Panc1 (cell line): ENCODE measurements around the gene PDE4B. TPM values are rescaled to one million over a fixed set of nuclear protein-coding genes. Genes with fewer than 3 reads are reported as not detected.

Experiments
- ATAC-seq: fragments of 200-7000 bp; cut with Tn5 transposase; 2 replicates; pipeline ENCODE4 v1.9.1; 2020; ENCODE audit warnings: mild to moderate bottlenecking, moderate library complexity
- BruUV-seq: library from RNA; stranded (reverse); fragments of 400-500 nt; replicated peaks from 2 replicates; lab custom pipeline; 2021; lab: Mats Ljungman, UMichigan
- CTCF ChIA-PET: fragments of 300-600 bp; sonication (Branson Sonifier 250); formaldehyde crosslinking; loops from one replicate; lab custom pipeline; 2022; ENCODE audit warnings: antibody characterized with exemption; lab: Charles Lee
- POLR2A ChIA-PET: fragments of 300-600 bp; sonication (Branson Sonifier 250); formaldehyde crosslinking; loops from one replicate; lab custom pipeline; 2022; ENCODE audit warnings: antibody characterized with exemption; lab: Charles Lee
- DNase-seq: peaks from one replicate; pipeline ENCODE4 v3.0.0-alpha.2; 2010; ENCODE audit warnings: low read depth, low spot score
- H3K27ac ChIP-seq: 2 replicates; pipeline ENCODE4 v1.5.1; 2011; ENCODE audit warnings: mild to moderate bottlenecking, low read length, inconsistent platforms
- H3K27me3 ChIP-seq: fragments of 200-500 bp; sonication (Bioruptor generic); 2 replicates; pipeline ENCODE4 v1.6.0; 2014; ENCODE audit warnings: low read length, inconsistent platforms; ENCODE audit not compliant: control insufficient read depth, insufficient read depth
- H3K36me3 ChIP-seq: fragments of 200-500 bp; sonication (Bioruptor generic); 2 replicates; pipeline ENCODE4 v1.5.1; 2014; ENCODE audit warnings: inconsistent platforms, mild to moderate bottlenecking, low read length, moderate library complexity; ENCODE audit not compliant: control insufficient read depth, insufficient read depth
- H3K4me1 ChIP-seq: 2 replicates; pipeline ENCODE4 v1.5.1; 2011; ENCODE audit warnings: inconsistent platforms, mild to moderate bottlenecking, low read length, moderate library complexity; ENCODE audit not compliant: control insufficient read depth, insufficient read depth
- H3K4me3 ChIP-seq, 2 experiments: 2 replicates each; pipeline ENCODE4 v1.5.1; 2011 to 2012; ENCODE audit warnings: low read depth in 2 of 2, low read length in 2 of 2, mild to moderate bottlenecking in 2 of 2, inconsistent platforms in 1 of 2, moderate library complexity in 1 of 2
- H3K9me3 ChIP-seq: fragments of 200-500 bp; sonication (Bioruptor generic); 2 replicates; pipeline ENCODE4 v1.5.1; 2014; ENCODE audit warnings: low read depth, mild to moderate bottlenecking, inconsistent platforms, low read length, moderate library complexity; ENCODE audit not compliant: control insufficient read depth, insufficient read depth
- CTCF ChIP-seq: fragments of 450-650 bp; IDR thresholded peaks from 2 replicates; pipeline ENCODE4 v1.5.1; 2017; ENCODE audit warnings: mild to moderate bottlenecking
- POLR2AphosphoS5 ChIP-seq: IDR thresholded peaks from 2 replicates; pipeline ENCODE4 v1.6.1; 2012; ENCODE audit warnings: mild to moderate bottlenecking, low read depth, low read length, moderate library complexity
- REST ChIP-seq, 2 experiments: IDR thresholded peaks; 2 replicates each; pipeline ENCODE4 v1.6.1; 2011 to 2012; ENCODE audit warnings: low read depth in 2 of 2, control low read depth in 1 of 2, low read length in 1 of 2, mild to moderate bottlenecking in 1 of 2, moderate library complexity in 1 of 2; ENCODE audit not compliant: insufficient read depth in 1 of 2
- SIN3A ChIP-seq: IDR thresholded peaks from 2 replicates; pipeline ENCODE4 v1.6.1; 2012; ENCODE audit warnings: low read depth, mild to moderate bottlenecking, low read length, moderate library complexity, borderline replicate concordance; ENCODE audit not compliant: insufficient read depth
- TCF7L2 ChIP-seq: IDR thresholded peaks from 2 replicates; pipeline ENCODE4 v1.6.1; 2011; ENCODE audit warnings: mild to moderate bottlenecking, low read depth, low read length, inconsistent platforms
- in situ Hi-C: cut with HindIII; loops from 2 replicates; pipeline ENCODE4 v1.10.0; 2016; ENCODE audit warnings: low sequenced_read_pairs, low pct_unique_long_range_greater_than_20kb
- intact Hi-C: fragments of 100-400 bp; cut with micrococcal nuclease; formaldehyde crosslinking; loops from one replicate; pipeline ENCODE4 v1.10.0; 2022; ENCODE audit not compliant: unreplicated experiment
- total RNA-seq: library from RNA; stranded (reverse); gene quantifications from one replicate; pipeline ENCODE4 v1.2.1, GENCODE V29; 2021; ENCODE audit not compliant: unreplicated experiment

PDE4B gene
- total RNA-seq, 1 experiment from 2014 or later: 0.26 TPM

- DNase-seq (no peak), ATAC-seq (no peak)
- H3K27ac ChIP-seq: no peak overlapping the region
- no TSS peak for BruUV-seq
- H3K4me3 ChIP-seq: no peak overlapping the region
- H3K9me3 ChIP-seq: no peaks in the 10 kb centered on the region
- H3K4me1 ChIP-seq: no peaks in the 10 kb centered on the region
- CTCF ChIA-PET: no interaction called here
- TF ChIP-seq POLR2AphosphoS5 (no peak), REST (IDR thresholded peaks at IDR 0.05; ENCODE audit: insufficient read depth in 1 of 2, low read depth in 2 of 2, low read length in 1 of 2) (no peak), CTCF (no peak), SIN3A (no peak), TCF7L2 (no peak)
- intact Hi-C loops (no loop called here), in situ Hi-C loops (no loop called here)
- no peaks in the 10 kb centered on the region for H3K27me3 ChIP-seq
- no peaks in the 10 kb centered on the region for H3K36me3 ChIP-seq
- POLR2A ChIA-PET: no interaction called here
Measured at GRCh38 chr1:65758128-65758527, 34.6 kb upstream of the PDE4B start.

GRCh38 chr1:65759516-65759915 lies 33.2 kb upstream of the PDE4B start:
- DNase-seq (no peak), ATAC-seq (no peak)
- ChIA-PET POLR2A (no interaction called here), CTCF (no interaction called here)
- Histone ChIP-seq H3K9me3 (no peaks in the 10 kb centered on the region), H3K4me3 (no peak overlapping the region), H3K27me3 (no peaks in the 10 kb centered on the region), H3K36me3 (no peaks in the 10 kb centered on the region), H3K4me1 (no peaks in the 10 kb centered on the region), H3K27ac (no peak overlapping the region)
- in situ Hi-C loops (no loop called here), intact Hi-C loops (no loop called here)
- no TSS peak for BruUV-seq
- TF ChIP-seq REST (IDR thresholded peaks at IDR 0.05; ENCODE audit: insufficient read depth in 1 of 2, low read depth in 2 of 2, low read length in 1 of 2) (no peak), TCF7L2 (no peak), POLR2AphosphoS5 (no peak)
